Neural cell (in vitro differentiated cells): ENCODE measurements around the gene FAM168A.

ENCODE experiments used
- EP300 ChIP-seq: fragments of 450-650 bp; conservative IDR thresholded peaks from 2 replicates; pipeline ENCODE4 v1.6.1; 2014; ENCODE audit warnings: antibody characterized with exemption, mild to moderate bottlenecking, moderate library complexity; ENCODE audit not compliant: poor library complexity, severe bottlenecking
- EZH2 ChIP-seq: fragments of 200-600, 300-800 bp; shearing (Covaris generic), sonication (generic); IDR thresholded peaks from 2 replicates; pipeline ENCODE4 v1.6.1; 2014; ENCODE audit warnings: antibody characterized with exemption, low read length, borderline replicate concordance, mild to moderate bottlenecking; ENCODE audit not compliant: insufficient read depth, poor library complexity, severe bottlenecking
- MXI1 ChIP-seq: fragments of 450-650 bp; conservative IDR thresholded peaks from 2 replicates; pipeline ENCODE4 v1.6.1; 2014; ENCODE audit warnings: antibody characterized with exemption, mild to moderate bottlenecking; ENCODE audit not compliant: poor library complexity, severe bottlenecking
- POLR2AphosphoS5 ChIP-seq: IDR thresholded peaks from 2 replicates; pipeline ENCODE4 v1.6.1; 2012
- RAD21 ChIP-seq: fragments of 450-650 bp; conservative IDR thresholded peaks from 2 replicates; pipeline ENCODE4 v1.6.1; 2014; ENCODE audit warnings: antibody characterized with exemption, mild to moderate bottlenecking, moderate library complexity
- SMC3 ChIP-seq: fragments of 450-650 bp; conservative IDR thresholded peaks from 2 replicates; pipeline ENCODE4 v1.6.1; 2014; ENCODE audit warnings: antibody characterized with exemption, mild to moderate bottlenecking, moderate library complexity; ENCODE audit not compliant: poor library complexity
- TAF1 ChIP-seq: IDR thresholded peaks from 2 replicates; pipeline ENCODE4 v1.6.1; 2012; ENCODE audit warnings: low read depth
- TF ChIP-seq, protein P1 (sequence below): fragments of 450-650 bp; IDR thresholded peaks from 2 replicates; pipeline ENCODE4 v1.5.1; 2014; ENCODE audit warnings: antibody characterized with exemption, mild to moderate bottlenecking, moderate library complexity; ENCODE audit not compliant: poor library complexity, severe bottlenecking
- TF ChIP-seq, protein P2 (sequence below): IDR thresholded peaks from 2 replicates; pipeline ENCODE4 v1.6.1; 2012; ENCODE audit warnings: borderline replicate concordance

DNA sequence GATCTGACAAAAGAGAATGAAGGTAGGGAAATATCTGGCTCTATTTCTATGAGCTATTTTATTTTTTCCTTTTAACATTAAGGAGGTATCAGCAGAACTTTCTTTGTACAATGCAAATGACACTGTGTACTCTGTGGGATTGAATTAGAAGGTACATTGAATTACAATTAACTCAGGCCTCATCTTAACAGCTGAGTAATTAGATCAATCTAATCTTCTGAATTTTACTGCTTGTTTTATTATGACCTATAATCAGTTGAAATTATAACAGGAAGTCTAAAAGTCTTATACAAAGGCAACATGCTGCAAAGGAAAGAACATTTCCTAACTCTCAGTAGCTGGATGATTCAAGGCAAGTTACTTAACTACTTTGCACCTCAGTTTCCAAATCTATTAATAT is 151.9 kb downstream of the FAM168A start:
- TF ChIP-seq, protein P1, sequence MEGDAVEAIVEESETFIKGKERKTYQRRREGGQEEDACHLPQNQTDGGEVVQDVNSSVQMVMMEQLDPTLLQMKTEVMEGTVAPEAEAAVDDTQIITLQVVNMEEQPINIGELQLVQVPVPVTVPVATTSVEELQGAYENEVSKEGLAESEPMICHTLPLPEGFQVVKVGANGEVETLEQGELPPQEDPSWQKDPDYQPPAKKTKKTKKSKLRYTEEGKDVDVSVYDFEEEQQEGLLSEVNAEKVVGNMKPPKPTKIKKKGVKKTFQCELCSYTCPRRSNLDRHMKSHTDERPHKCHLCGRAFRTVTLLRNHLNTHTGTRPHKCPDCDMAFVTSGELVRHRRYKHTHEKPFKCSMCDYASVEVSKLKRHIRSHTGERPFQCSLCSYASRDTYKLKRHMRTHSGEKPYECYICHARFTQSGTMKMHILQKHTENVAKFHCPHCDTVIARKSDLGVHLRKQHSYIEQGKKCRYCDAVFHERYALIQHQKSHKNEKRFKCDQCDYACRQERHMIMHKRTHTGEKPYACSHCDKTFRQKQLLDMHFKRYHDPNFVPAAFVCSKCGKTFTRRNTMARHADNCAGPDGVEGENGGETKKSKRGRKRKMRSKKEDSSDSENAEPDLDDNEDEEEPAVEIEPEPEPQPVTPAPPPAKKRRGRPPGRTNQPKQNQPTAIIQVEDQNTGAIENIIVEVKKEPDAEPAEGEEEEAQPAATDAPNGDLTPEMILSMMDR: no peak
- no peak for TF ChIP-seq SMC3
- no peak for TF ChIP-seq MXI1
- TF ChIP-seq EP300: no peak
- TF ChIP-seq, protein P2, sequence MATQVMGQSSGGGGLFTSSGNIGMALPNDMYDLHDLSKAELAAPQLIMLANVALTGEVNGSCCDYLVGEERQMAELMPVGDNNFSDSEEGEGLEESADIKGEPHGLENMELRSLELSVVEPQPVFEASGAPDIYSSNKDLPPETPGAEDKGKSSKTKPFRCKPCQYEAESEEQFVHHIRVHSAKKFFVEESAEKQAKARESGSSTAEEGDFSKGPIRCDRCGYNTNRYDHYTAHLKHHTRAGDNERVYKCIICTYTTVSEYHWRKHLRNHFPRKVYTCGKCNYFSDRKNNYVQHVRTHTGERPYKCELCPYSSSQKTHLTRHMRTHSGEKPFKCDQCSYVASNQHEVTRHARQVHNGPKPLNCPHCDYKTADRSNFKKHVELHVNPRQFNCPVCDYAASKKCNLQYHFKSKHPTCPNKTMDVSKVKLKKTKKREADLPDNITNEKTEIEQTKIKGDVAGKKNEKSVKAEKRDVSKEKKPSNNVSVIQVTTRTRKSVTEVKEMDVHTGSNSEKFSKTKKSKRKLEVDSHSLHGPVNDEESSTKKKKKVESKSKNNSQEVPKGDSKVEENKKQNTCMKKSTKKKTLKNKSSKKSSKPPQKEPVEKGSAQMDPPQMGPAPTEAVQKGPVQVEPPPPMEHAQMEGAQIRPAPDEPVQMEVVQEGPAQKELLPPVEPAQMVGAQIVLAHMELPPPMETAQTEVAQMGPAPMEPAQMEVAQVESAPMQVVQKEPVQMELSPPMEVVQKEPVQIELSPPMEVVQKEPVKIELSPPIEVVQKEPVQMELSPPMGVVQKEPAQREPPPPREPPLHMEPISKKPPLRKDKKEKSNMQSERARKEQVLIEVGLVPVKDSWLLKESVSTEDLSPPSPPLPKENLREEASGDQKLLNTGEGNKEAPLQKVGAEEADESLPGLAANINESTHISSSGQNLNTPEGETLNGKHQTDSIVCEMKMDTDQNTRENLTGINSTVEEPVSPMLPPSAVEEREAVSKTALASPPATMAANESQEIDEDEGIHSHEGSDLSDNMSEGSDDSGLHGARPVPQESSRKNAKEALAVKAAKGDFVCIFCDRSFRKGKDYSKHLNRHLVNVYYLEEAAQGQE: no peak
- no peak for TF ChIP-seq RAD21
- TF ChIP-seq EZH2: no peak
- no peak for TF ChIP-seq TAF1
- TF ChIP-seq POLR2AphosphoS5: no peak
